Effector memory CD8-positive, alpha-beta T cell (primary cell): ENCODE measurements around the gene KCNG1.

Experiments used
- ATAC-seq: fragments of 150-1000 bp; cut with Tn5 transposase; replicated peaks from 2 replicates; pipeline ENCODE4 v1.10.0; 2021; ENCODE audit warnings: mild to moderate bottlenecking, moderate library complexity
- DNase-seq, 3 experiments: peaks; one replicate each; pipeline ENCODE4 v3.0.0; 2021
- H3K27ac Mint-ChIP-seq, 2 donors: one replicate each; pipeline ENCODE4 v1.8.0; 2022; ENCODE audit warnings: mild to moderate bottlenecking in 2 of 2, mixed read lengths in 2 of 2, moderate library complexity in 2 of 2
- H3K27me3 Mint-ChIP-seq, 2 donors: one replicate each; pipeline ENCODE4 v1.8.0; 2022; ENCODE audit warnings: mixed read lengths in 2 of 2
- H3K36me3 Mint-ChIP-seq: one replicate; pipeline ENCODE4 v1.8.0; 2022; ENCODE audit warnings: mild to moderate bottlenecking, moderate library complexity, mixed read lengths; ENCODE audit not compliant: insufficient read depth
- H3K4me1 Mint-ChIP-seq, 2 donors: one replicate each; pipeline ENCODE4 v1.8.0; 2022; ENCODE audit warnings: low read depth in 2 of 2, mixed read lengths in 2 of 2
- H3K4me3 Mint-ChIP-seq, 2 donors: one replicate each; pipeline ENCODE4 v1.8.0; 2022; ENCODE audit warnings: mild to moderate bottlenecking in 2 of 2, mixed read lengths in 2 of 2, moderate library complexity in 2 of 2
- H3K9me3 Mint-ChIP-seq, 2 donors: one replicate each; pipeline ENCODE4 v1.8.0; 2022; ENCODE audit warnings: mixed read lengths in 2 of 2

Gene KCNG1

GRCh38 chr20:51001430-51002265, 21.3 kb downstream of the KCNG1 start:
- Mint-ChIP-seq H3K4me3 (no peak overlapping the region), H3K27me3 (peaks cover 71 to 86% of the 10 kb centered on the region in 2 donors), H3K4me1 (no peaks in the 10 kb centered on the region), H3K36me3 (no peaks in the 10 kb centered on the region), H3K9me3 (no peaks in the 10 kb centered on the region), H3K27ac (no peak overlapping the region)
- DNase-seq (no peak), ATAC-seq (no peak)

DNA sequence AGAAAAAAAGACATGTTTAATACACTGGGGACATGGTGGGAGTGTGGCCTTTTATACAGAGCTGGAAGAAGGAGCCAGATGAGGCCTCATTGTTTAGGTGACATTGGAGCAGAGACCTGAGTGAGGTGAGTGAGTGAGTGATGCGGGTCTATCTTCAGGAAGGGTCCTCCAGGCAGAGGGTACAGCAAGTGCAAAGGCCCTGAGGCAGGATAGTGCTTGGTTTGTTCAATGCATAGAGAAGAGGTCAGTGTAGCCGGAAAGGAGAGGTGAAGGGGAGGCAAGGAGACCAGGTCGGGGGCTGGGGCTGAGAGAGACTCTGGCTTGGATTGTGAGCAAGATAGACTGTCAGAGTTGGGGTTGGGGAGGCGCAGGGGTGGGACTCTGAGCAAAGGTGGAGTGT, 23.6 kb downstream of the KCNG1 start:
- H3K4me3 Mint-ChIP-seq, result no peak overlapping the region
- H3K36me3 Mint-ChIP-seq, result no peaks in the 10 kb centered on the region
- H3K27ac Mint-ChIP-seq, result no peak overlapping the region
- H3K9me3 Mint-ChIP-seq, result no peaks in the 10 kb centered on the region
- DNase-seq, result no peak
- no peak for ATAC-seq
- H3K27me3 Mint-ChIP-seq, result peaks cover 51 to 82% of the 10 kb centered on the region in 2 donors
- no peaks in the 10 kb centered on the region for H3K4me1 Mint-ChIP-seq

DNA sequence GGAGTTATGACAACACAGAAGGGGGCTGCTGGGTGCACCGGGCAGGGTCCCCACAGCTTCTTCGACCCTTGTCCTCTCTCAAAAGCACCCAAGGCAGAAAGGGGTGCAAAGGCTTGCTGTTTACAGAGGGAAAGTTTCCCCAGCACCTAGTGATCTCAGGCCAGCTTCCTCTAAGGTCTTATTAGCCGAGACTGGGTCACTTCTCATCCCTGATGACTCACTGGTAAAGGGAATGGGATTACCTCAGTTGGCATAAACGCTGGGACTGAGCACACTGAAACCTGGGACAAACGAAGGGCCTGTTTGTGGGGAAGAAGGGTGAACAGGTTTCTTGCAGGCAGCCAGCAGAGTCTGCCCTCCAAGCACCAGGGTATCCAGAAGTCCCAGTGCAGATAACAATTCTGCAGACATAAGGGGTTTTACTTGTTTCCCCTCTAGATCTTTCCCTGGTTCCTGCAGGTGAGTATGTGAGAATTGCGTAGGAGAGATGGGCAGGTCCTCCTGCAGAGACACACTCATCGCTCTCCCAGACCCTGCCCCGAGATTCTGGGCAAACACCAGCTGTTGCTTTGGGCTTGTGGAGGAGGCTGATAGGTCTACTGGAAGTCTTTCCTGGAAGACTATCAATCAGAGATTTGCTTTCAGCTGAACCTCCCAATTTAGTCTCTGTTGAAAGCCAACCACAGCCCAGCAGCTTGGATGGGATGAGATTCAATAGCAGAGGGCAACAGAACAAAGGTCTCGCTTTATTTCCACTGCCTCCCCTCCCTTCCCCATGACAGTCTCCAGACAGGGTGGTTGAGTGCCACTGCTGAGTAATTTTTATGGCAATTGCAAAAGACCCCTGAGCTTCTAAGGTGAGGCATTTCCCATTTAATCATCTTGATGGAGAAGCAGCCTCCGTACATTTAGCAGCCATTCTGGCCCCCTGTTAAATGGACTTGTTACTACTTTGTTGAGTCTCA, 25.7 kb downstream of the KCNG1 start:
- H3K27me3 Mint-ChIP-seq, result peaks cover 38 to 71% of the 10 kb centered on the region in 2 donors
- no peak overlapping the region for H3K4me3 Mint-ChIP-seq
- H3K27ac Mint-ChIP-seq, result no peak overlapping the region
- ATAC-seq, result no peak
- H3K36me3 Mint-ChIP-seq, result no peaks in the 10 kb centered on the region
- no peaks in the 10 kb centered on the region for H3K4me1 Mint-ChIP-seq
- H3K9me3 Mint-ChIP-seq, result no peaks in the 10 kb centered on the region
- DNase-seq, result no peak

GRCh38 chr20:50995506-50995905, 27.4 kb downstream of the KCNG1 start:
- no peaks in the 10 kb centered on the region for H3K9me3 Mint-ChIP-seq
- H3K4me3 Mint-ChIP-seq, result no peak overlapping the region
- H3K4me1 Mint-ChIP-seq, result no peaks in the 10 kb centered on the region
- DNase-seq (no peak), ATAC-seq (no peak)
- no peak overlapping the region for H3K27ac Mint-ChIP-seq
- H3K36me3 Mint-ChIP-seq, result no peaks in the 10 kb centered on the region
- H3K27me3 Mint-ChIP-seq, result peaks cover 22 to 55% of the 10 kb centered on the region in 2 donors

- Mint-ChIP-seq H3K4me3 (no peak overlapping the region), H3K27ac (no peak overlapping the region), H3K4me1 (no peaks in the 10 kb centered on the region), H3K36me3 (no peaks in the 10 kb centered on the region), H3K9me3 (no peaks in the 10 kb centered on the region), H3K27me3 (peaks cover 8 to 46% of the 10 kb centered on the region in 2 donors)
- no peak for ATAC-seq
- DNase-seq, result no peak
Observed at GRCh38 chr20:50993876-50994275, 29.0 kb downstream of the KCNG1 start.

GRCh38 chr20:50992733-50993457, 30.0 kb downstream of the KCNG1 start:
- H3K36me3 Mint-ChIP-seq, result no peaks in the 10 kb centered on the region
- no peaks in the 10 kb centered on the region for H3K9me3 Mint-ChIP-seq
- peak; percentile 23 to 31 (median 23) for DNase-seq
- H3K4me3 Mint-ChIP-seq, result no peak overlapping the region
- no peak overlapping the region for H3K27ac Mint-ChIP-seq
- peak; percentile 83 for ATAC-seq
- H3K27me3 Mint-ChIP-seq, result peaks cover 0 to 40% of the 10 kb centered on the region in 2 donors
- no peaks in the 10 kb centered on the region for H3K4me1 Mint-ChIP-seq

- Mint-ChIP-seq H3K27me3 (peaks cover 0 to 42% of the 10 kb centered on the region in 2 donors), H3K4me1 (no peaks in the 10 kb centered on the region), H3K9me3 (no peaks in the 10 kb centered on the region), H3K4me3 (no peak overlapping the region), H3K36me3 (no peaks in the 10 kb centered on the region), H3K27ac (no peak overlapping the region)
- ATAC-seq, result no peak
- no peak for DNase-seq
Observed at GRCh38 chr20:50992336-50992732, 30.6 kb downstream of the KCNG1 start.

DNA sequence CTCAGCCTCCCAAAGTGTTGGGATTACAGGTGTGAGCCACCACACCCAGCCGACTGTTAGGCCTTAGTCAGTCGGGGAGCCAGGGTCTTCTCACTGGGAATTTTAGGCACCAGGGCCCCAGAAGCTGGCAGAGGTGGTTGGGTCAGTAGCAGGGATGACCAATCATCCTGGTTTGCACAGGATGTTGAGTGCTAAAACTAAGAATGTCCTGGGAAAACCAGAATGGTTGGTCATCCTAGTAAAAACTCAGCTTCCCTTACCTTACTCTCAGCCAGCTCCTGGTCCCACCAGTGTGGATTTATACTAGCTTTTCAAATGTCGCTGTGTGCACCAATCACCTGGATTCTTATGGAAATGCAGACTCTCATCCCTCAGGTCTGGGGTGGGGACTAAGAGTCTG, 31.8 kb downstream of the KCNG1 start:
- Mint-ChIP-seq H3K27me3 (peaks cover 10 to 47% of the 10 kb centered on the region in 2 donors), H3K9me3 (no peaks in the 10 kb centered on the region), H3K36me3 (no peaks in the 10 kb centered on the region), H3K27ac (no peak overlapping the region), H3K4me1 (no peaks in the 10 kb centered on the region), H3K4me3 (no peak overlapping the region)
- ATAC-seq (no peak), DNase-seq (no peak)

GRCh38 chr20:50987493-50988210, 35.3 kb downstream of the KCNG1 start:
- no peak overlapping the region for H3K4me3 Mint-ChIP-seq
- peaks cover 25 to 54% of the 10 kb centered on the region in 2 donors for H3K27me3 Mint-ChIP-seq
- H3K36me3 Mint-ChIP-seq, result no peaks in the 10 kb centered on the region
- H3K27ac Mint-ChIP-seq, result no peak overlapping the region
- no peaks in the 10 kb centered on the region for H3K9me3 Mint-ChIP-seq
- no peaks in the 10 kb centered on the region for H3K4me1 Mint-ChIP-seq
- DNase-seq (peak; percentile 71 to 79 (median 72)), ATAC-seq (peak; percentile 91)

- no peak overlapping the region for H3K27ac Mint-ChIP-seq
- peaks cover 0 to 6% of the 10 kb centered on the region in 2 donors for H3K4me1 Mint-ChIP-seq
- H3K36me3 Mint-ChIP-seq, result no peaks in the 10 kb centered on the region
- H3K4me3 Mint-ChIP-seq, result no peak overlapping the region
- peaks cover 50 to 80% of the 10 kb centered on the region in 2 donors for H3K27me3 Mint-ChIP-seq
- no peak for ATAC-seq
- H3K9me3 Mint-ChIP-seq, result no peaks in the 10 kb centered on the region
- DNase-seq, result no peak
Observed at GRCh38 chr20:50983321-50983720, 39.6 kb downstream of the KCNG1 start.

GRCh38 chr20:50982363-50982762, 40.5 kb downstream of the KCNG1 start:
- no peak overlapping the region for H3K27ac Mint-ChIP-seq
- peaks cover 51 to 89% of the 10 kb centered on the region in 2 donors for H3K27me3 Mint-ChIP-seq
- H3K4me3 Mint-ChIP-seq, result no peak overlapping the region
- H3K9me3 Mint-ChIP-seq, result no peaks in the 10 kb centered on the region
- DNase-seq (no peak), ATAC-seq (peak; percentile 27)
- no peaks in the 10 kb centered on the region for H3K36me3 Mint-ChIP-seq
- peaks cover 0 to 6% of the 10 kb centered on the region in 2 donors for H3K4me1 Mint-ChIP-seq

GRCh38 chr20:50981714-50982048, 41.2 kb downstream of the KCNG1 start:
- Mint-ChIP-seq H3K4me1 (peaks cover 0 to 6% of the 10 kb centered on the region in 2 donors), H3K4me3 (no peak overlapping the region), H3K27me3 (peaks cover 51 to 89% of the 10 kb centered on the region in 2 donors), H3K9me3 (no peaks in the 10 kb centered on the region), H3K36me3 (no peaks in the 10 kb centered on the region), H3K27ac (no peak overlapping the region)
- DNase-seq (no peak), ATAC-seq (no peak)
